ENCODE results near the gene FIGNL2. TPM values are rescaled to one million over a fixed set of nuclear protein-coding genes. Genes with fewer than 3 reads are reported as not detected.
A peak's percentile ranks its signal among the peaks of the same experiment; 100 is the strongest.

Gene FIGNL2
- total and polyA plus RNA-seq, 9 of the 15 experiments (the other 6 are each of a cell fraction or from before 2014, with no cell fraction given), result 0.01 TPM; not detected in 8

DNA sequence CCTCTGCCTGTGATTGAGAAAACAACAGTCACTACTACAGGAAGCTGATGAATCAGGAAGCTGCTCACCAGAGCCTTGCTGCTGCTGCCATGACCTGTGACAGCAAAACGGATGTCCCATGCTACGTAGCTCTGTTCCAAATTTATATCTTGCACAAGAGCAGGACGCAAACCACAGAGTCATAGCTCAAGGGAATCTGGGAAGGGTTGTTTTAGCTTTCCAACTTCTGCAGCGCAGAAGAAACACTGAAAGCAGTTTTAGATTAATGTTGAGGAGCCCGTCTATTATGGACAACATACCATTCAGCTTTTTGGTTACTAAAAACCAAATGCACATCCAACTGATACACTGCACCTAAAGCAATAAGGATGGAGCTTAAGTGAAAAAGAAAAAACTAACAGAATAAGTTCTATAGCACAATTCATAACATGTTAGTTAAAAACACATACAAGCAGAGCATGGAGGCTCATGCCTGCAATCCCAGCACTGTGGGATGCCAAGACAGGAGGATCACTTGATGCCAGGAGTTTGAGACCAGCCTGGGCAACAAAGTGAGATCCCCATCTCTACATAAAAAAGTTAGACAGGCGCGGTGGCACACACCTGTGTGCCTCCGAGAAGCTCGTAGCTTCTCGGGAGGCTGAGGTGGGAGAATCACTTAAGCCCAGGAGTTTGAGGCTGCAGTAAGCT is 37.6 kb upstream of the FIGNL2 start (continued):
- TF ChIP-seq ARNT (IDR thresholded peaks at IDR 0.05) (no peak), SAFB (IDR thresholded peaks at IDR 0.05; ENCODE audit: borderline replicate concordance, low read depth, low read length) (no peak), NR2C2 (CRISPR knock-in tag; IDR thresholded peaks at IDR 0.05) (no peak), NR2C2 (tag; IDR thresholded peaks at IDR 0.05) (peak; percentile 80), POLR2A (conservative IDR thresholded peaks at IDR 0.05) (no peak), MTA2 (IDR thresholded peaks at IDR 0.05; ENCODE audit: low read depth) (no peak), NBN (IDR thresholded peaks at IDR 0.05; ENCODE audit: low read depth) (no peak), ZNF57 (CRISPR knock-in tag; IDR thresholded peaks at IDR 0.05) (no peak), MED1 (CRISPR knock-in tag; IDR thresholded peaks at IDR 0.05; ENCODE audit: borderline replicate concordance) (no peak), NRF1 (conservative IDR thresholded peaks at IDR 0.05 in 1 of 2, IDR thresholded peaks at IDR 0.05 in 1 of 2) (peak; percentile 36 to 42; a peak in 2 of 4 replicates), BDP1 (IDR thresholded peaks at IDR 0.05; ENCODE audit: insufficient read depth, insufficient read length) (no peak), CBFA2T2 (conservative IDR thresholded peaks at IDR 0.05) (no peak; the same call in 1 of the 2 replicates), ZC3H4 (CRISPR knock-in tag; IDR thresholded peaks at IDR 0.05; ENCODE audit: borderline replicate concordance) (no peak), ETV1 (tag; conservative IDR thresholded peaks at IDR 0.05; ENCODE audit: low read depth) (peak; percentile 80), RBFOX2 (IDR thresholded peaks at IDR 0.05; ENCODE audit: low read depth, low read length) (no peak), GATAD2B (IDR thresholded peaks at IDR 0.05; ENCODE audit: borderline replicate concordance) (no peak), PHF20 (IDR thresholded peaks at IDR 0.05; ENCODE audit: partially characterized antibody) (no peak), CCAR2 (IDR thresholded peaks at IDR 0.05; ENCODE audit: low read depth, low read length) (no peak), SMARCB1 (IDR thresholded peaks at IDR 0.05; ENCODE audit: insufficient read length, low read depth) (no peak), ZEB2 (IDR thresholded peaks at IDR 0.05) (no peak), BRF1 (IDR thresholded peaks at IDR 0.05; ENCODE audit: borderline replicate concordance, extremely low read depth, insufficient read length) (no peak), ESRRA (IDR thresholded peaks at IDR 0.05; ENCODE audit: borderline replicate concordance, low read depth) (peak; percentile 32; the same call in 1 of the 2 replicates)
- TF ChIP-seq, protein P1, sequence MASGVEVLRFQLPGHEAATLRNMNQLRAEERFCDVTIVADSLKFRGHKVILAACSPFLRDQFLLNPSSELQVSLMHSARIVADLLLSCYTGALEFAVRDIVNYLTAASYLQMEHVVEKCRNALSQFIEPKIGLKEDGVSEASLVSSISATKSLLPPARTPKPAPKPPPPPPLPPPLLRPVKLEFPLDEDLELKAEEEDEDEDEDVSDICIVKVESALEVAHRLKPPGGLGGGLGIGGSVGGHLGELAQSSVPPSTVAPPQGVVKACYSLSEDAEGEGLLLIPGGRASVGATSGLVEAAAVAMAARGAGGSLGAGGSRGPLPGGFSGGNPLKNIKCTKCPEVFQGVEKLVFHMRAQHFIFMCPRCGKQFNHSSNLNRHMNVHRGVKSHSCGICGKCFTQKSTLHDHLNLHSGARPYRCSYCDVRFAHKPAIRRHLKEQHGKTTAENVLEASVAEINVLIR (CRISPR knock-in tag; IDR thresholded peaks at IDR 0.05), result no peak
- TF ChIP-seq, protein P2, sequence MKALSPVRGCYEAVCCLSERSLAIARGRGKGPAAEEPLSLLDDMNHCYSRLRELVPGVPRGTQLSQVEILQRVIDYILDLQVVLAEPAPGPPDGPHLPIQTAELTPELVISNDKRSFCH (CRISPR knock-in tag; IDR thresholded peaks at IDR 0.05), result no peak
- TF ChIP-seq, protein P2 (tag; IDR thresholded peaks at IDR 0.05), result no peak
- TF ChIP-seq, protein P3, sequence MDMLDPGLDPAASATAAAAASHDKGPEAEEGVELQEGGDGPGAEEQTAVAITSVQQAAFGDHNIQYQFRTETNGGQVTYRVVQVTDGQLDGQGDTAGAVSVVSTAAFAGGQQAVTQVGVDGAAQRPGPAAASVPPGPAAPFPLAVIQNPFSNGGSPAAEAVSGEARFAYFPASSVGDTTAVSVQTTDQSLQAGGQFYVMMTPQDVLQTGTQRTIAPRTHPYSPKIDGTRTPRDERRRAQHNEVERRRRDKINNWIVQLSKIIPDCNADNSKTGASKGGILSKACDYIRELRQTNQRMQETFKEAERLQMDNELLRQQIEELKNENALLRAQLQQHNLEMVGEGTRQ (CRISPR knock-in tag; IDR thresholded peaks at IDR 0.05), result peak; percentile 83
- TF ChIP-seq, protein P4, sequence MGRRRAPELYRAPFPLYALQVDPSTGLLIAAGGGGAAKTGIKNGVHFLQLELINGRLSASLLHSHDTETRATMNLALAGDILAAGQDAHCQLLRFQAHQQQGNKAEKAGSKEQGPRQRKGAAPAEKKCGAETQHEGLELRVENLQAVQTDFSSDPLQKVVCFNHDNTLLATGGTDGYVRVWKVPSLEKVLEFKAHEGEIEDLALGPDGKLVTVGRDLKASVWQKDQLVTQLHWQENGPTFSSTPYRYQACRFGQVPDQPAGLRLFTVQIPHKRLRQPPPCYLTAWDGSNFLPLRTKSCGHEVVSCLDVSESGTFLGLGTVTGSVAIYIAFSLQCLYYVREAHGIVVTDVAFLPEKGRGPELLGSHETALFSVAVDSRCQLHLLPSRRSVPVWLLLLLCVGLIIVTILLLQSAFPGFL (CRISPR knock-in tag; IDR thresholded peaks at IDR 0.05), result no peak

Measured in K562 (cell line).